Measurements from ENCODE around the gene SLC38A2. TPM values are rescaled to one million over a fixed set of nuclear protein-coding genes. Genes with fewer than 3 reads are reported as not detected.

Gene SLC38A2
- total and polyA plus RNA-seq, 2 of the 4 experiments (the other 2 are of a cell fraction): 313 to 881 TPM

- TF ChIP-seq MAZ (IDR thresholded peaks at IDR 0.05; ENCODE audit: borderline replicate concordance, low read depth, low read length): no peak
Measured at GRCh38 chr12:46388427-46389021, 16.0 kb upstream of the SLC38A2 start (continued).

GRCh38 chr12:46387670-46388069 lies 15.1 kb upstream of the SLC38A2 start:
- H4K20me1 ChIP-seq (ENCODE audit: insufficient read depth, low read length): no peaks in the 10 kb centered on the region
- ATAC-seq (ENCODE audit: low read depth): no peak
- H2BK120ac ChIP-seq (ENCODE audit: low read depth, low read length): peak overlapping the region; percentile 95
- H4K5ac ChIP-seq (ENCODE audit: low read depth, low read length): peak overlapping the region; percentile 88
- H2BK15ac ChIP-seq (ENCODE audit: low read depth, low read length): peak overlapping the region; percentile 99
- H2AFZ ChIP-seq (replicated peaks; ENCODE audit: low read length, poor library complexity): no peak overlapping the region
- BruUV-seq (replicated peaks): no TSS peak
- peak overlapping the region; percentile 100 for H3K27ac ChIP-seq (ENCODE audit: insufficient read depth, low read length)
- H3K14ac ChIP-seq (replicated peaks; ENCODE audit: low read depth, low read length): peak overlapping the region; percentile 97
- ChIA-PET POLR2A (ENCODE audit: unreplicated experiment) (no interaction called here), CTCF (interaction anchor here (0.9 to 1.6 kb wide), 2 partner anchors 19 to 138 kb away, joined by 3 to 6 read pairs; no protein-coding TSS in a partner anchor)
- peak overlapping the region; percentile 58 for H2AK9ac ChIP-seq (replicated peaks; ENCODE audit: low read depth, low read length, poor library complexity)
- H3K4me2 ChIP-seq (ENCODE audit: low read depth, low read length): peak overlapping the region; percentile 40; the same call in 1 of the 2 replicates
- H3K27me3 ChIP-seq (ENCODE audit: control insufficient read depth, insufficient read depth, low read length): no peaks in the 10 kb centered on the region
- H3K4me1 ChIP-seq (ENCODE audit: control insufficient read depth, insufficient read depth, low read length): peaks cover 22% of the 10 kb centered on the region
- peaks cover 12 to 52% of the 10 kb centered on the region in 2 experiments for H3K79me1 ChIP-seq (ENCODE audit: low read depth in 1 of 2, low read length in 2 of 2)
- H4K91ac ChIP-seq (ENCODE audit: insufficient read depth, low read depth, low read length): peak overlapping the region; percentile 97
- H3K18ac ChIP-seq (ENCODE audit: low read depth, low read length): peak overlapping the region; percentile 70
- TF ChIP-seq RFX5 (IDR thresholded peaks at IDR 0.05; ENCODE audit: low read depth, low read length) (no peak), CEBPB (IDR thresholded peaks at IDR 0.05; ENCODE audit: low read depth, low read length) (no peak), ELK1 (IDR thresholded peaks at IDR 0.05; ENCODE audit: borderline replicate concordance, low read depth, low read length) (no peak), RCOR1 (IDR thresholded peaks at IDR 0.05; ENCODE audit: insufficient replicate concordance, low read length) (no peak), CTCF (conservative IDR thresholded peaks at IDR 0.05; ENCODE audit: low read depth, low read length) (no peak), NFE2L2 (IDR thresholded peaks at IDR 0.05; ENCODE audit: low read depth, low read length) (no peak), SMC3 (IDR thresholded peaks at IDR 0.05; ENCODE audit: low read depth, low read length) (no peak), CHD1 (IDR thresholded peaks at IDR 0.05; ENCODE audit: low read depth, low read length) (no peak), FOS (IDR thresholded peaks at IDR 0.05; ENCODE audit: low read depth, low read length) (no peak), MAZ (IDR thresholded peaks at IDR 0.05; ENCODE audit: borderline replicate concordance, low read depth, low read length) (no peak), MXI1 (IDR thresholded peaks at IDR 0.05; ENCODE audit: borderline replicate concordance, low read depth, low read length) (no peak)
- H2BK5ac ChIP-seq (ENCODE audit: low read depth, low read length, poor library complexity, severe bottlenecking): peak overlapping the region; percentile 97
- H3K4me3 ChIP-seq (ENCODE audit: insufficient read depth, low read depth, low read length): no peak overlapping the region
- WGBS, 2 experiments (ENCODE audit: extremely low coverage in 2 of 2, insufficient read length in 1 of 2): no CpG with 5 or more reads among the region's 6 CpGs
- peaks cover 15% of the 10 kb centered on the region for H3K9me1 ChIP-seq (ENCODE audit: insufficient read depth, low read length)
- intact Hi-C loops (cut with micrococcal nuclease): no loop called here
- peak overlapping the region; percentile 95 for H3K56ac ChIP-seq (ENCODE audit: extremely low read depth, insufficient read depth, low read length)
- H3K9me3 ChIP-seq (ENCODE audit: control insufficient read depth, insufficient read depth, low read length): 0 out of 2 replicates have a peak, but pooled peaks cover 2% of the 10 kb centered on the region
- H3K23ac ChIP-seq (ENCODE audit: low read depth, low read length): peak overlapping the region; percentile 96
- peak overlapping the region; percentile 96 for H2BK20ac ChIP-seq (ENCODE audit: low read depth, low read length)
- in situ Hi-C loops (cut with MboI; ENCODE audit: low sequenced_read_pairs): loop anchor here (5.0 to 10.0 kb wide), 2 partner anchors 107 to 275 kb away; no protein-coding TSS in a partner anchor
- H3K9ac ChIP-seq (ENCODE audit: low read depth, low read length): peak overlapping the region; percentile 96
- H3K4ac ChIP-seq (ENCODE audit: low read depth, low read length): peak overlapping the region; percentile 98
- H3K36me3 ChIP-seq (ENCODE audit: control insufficient read depth, insufficient read depth, low read length): no peaks in the 10 kb centered on the region
- dilution Hi-C loops (cut with HindIII; ENCODE audit: low sequenced_read_pairs, unreplicated experiment): no loop called here
- H2AK5ac ChIP-seq (ENCODE audit: low read depth, low read length): peak overlapping the region; percentile 99
- H4K8ac ChIP-seq (ENCODE audit: low read depth in 2 of 2, low read length in 2 of 2): peak overlapping the region; percentile 90 to 96
- no peak for DNase-seq

Data from IMR-90 (cell line).